ENCODE data around the gene ZW10.

DNA sequence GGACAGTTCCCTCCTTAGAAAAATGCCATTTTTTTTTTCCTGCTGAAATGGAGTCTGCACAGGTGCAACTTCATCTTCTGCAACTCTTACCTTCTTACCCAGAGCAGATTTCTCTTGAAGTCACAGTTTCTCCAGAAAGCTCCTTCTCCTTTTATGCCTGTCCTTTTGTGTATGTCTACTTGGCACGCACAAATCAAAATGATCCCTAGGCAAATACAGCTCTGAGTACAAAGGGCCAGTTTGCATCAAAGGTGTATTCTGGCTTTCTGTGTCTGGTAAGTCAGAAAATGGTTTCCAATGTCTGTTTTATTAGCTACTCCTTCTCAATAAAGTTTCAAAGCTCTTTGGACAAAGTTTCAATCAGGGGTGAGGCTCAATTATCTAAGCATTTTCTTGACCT, 8.6 kb upstream of the ZW10 start:
- TF ChIP-seq, protein P1, sequence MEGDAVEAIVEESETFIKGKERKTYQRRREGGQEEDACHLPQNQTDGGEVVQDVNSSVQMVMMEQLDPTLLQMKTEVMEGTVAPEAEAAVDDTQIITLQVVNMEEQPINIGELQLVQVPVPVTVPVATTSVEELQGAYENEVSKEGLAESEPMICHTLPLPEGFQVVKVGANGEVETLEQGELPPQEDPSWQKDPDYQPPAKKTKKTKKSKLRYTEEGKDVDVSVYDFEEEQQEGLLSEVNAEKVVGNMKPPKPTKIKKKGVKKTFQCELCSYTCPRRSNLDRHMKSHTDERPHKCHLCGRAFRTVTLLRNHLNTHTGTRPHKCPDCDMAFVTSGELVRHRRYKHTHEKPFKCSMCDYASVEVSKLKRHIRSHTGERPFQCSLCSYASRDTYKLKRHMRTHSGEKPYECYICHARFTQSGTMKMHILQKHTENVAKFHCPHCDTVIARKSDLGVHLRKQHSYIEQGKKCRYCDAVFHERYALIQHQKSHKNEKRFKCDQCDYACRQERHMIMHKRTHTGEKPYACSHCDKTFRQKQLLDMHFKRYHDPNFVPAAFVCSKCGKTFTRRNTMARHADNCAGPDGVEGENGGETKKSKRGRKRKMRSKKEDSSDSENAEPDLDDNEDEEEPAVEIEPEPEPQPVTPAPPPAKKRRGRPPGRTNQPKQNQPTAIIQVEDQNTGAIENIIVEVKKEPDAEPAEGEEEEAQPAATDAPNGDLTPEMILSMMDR (IDR thresholded peaks at IDR 0.05), result no peak
- TF ChIP-seq POLR2A (IDR thresholded peaks at IDR 0.05), result no peak
